Kidney epithelial cell (primary cell): ENCODE results near the gene EFNA1. TPM values are rescaled to one million over a fixed set of nuclear protein-coding genes. Genes with fewer than 3 reads are reported as not detected.
"Not testable (repeated sequence)": the region's sequence is repeated elsewhere in the genome, so short reads cannot be mapped to it uniquely, and the experiment has no call there.

Source experiments
- DNase-seq: peaks from one replicate; pipeline ENCODE4 v3.0.0-alpha.2; 2010; ENCODE audit warnings: low read depth
- H3K27me3 ChIP-seq: 2 replicates; pipeline ENCODE4 v1.6.0; 2011; ENCODE audit warnings: low read length; ENCODE audit not compliant: control insufficient read depth, insufficient read depth
- H3K36me3 ChIP-seq: 2 replicates; pipeline ENCODE4 v1.5.1; 2011; ENCODE audit warnings: low read length; ENCODE audit not compliant: control insufficient read depth, insufficient read depth
- H3K4me3 ChIP-seq: 2 replicates; pipeline ENCODE4 v1.5.1; 2011; ENCODE audit warnings: low read depth, mild to moderate bottlenecking, control low read depth, low read length
- total RNA-seq: library from RNA; depleted of rRNA; stranded (reverse); fragments of >200 nt; gene quantifications from 2 replicates; pipeline ENCODE4 v1.2.3, GENCODE V29; 2015
- TF ChIP-seq, protein P1 (sequence below): IDR thresholded peaks from 2 replicates; pipeline ENCODE4 v1.5.1; 2011; ENCODE audit warnings: mild to moderate bottlenecking, moderate library complexity, low read length, control low read depth, inconsistent platforms; ENCODE audit not compliant: insufficient read depth, poor library complexity, severe bottlenecking

Gene EFNA1
- total RNA-seq, 1 donor from 2014 or later: 126 TPM

DNA sequence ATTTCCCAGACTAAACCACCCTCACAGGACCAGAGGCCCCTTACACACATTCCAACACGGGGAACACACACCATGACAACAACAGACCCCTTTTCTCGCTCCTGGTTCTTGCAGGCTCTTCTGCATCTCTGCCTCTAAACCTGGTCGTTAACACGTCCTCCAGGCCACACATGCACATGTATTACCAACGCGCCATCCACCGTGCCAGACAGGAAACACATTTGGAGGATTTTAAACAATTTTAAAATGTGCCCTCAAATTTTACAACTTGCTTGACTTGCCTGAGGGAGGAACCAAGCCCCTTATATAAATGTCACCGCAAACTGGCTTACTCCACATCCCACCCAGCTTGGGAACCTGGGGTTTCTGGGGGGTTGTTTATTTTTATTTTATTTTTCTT, 16.9 kb upstream of the EFNA1 start:
- Histone ChIP-seq H3K36me3 (no peaks in the 10 kb centered on the region), H3K4me3 (no peak overlapping the region), H3K27me3 (peaks cover 3% of the 10 kb centered on the region)
- no peak for DNase-seq
- TF ChIP-seq, protein P1, sequence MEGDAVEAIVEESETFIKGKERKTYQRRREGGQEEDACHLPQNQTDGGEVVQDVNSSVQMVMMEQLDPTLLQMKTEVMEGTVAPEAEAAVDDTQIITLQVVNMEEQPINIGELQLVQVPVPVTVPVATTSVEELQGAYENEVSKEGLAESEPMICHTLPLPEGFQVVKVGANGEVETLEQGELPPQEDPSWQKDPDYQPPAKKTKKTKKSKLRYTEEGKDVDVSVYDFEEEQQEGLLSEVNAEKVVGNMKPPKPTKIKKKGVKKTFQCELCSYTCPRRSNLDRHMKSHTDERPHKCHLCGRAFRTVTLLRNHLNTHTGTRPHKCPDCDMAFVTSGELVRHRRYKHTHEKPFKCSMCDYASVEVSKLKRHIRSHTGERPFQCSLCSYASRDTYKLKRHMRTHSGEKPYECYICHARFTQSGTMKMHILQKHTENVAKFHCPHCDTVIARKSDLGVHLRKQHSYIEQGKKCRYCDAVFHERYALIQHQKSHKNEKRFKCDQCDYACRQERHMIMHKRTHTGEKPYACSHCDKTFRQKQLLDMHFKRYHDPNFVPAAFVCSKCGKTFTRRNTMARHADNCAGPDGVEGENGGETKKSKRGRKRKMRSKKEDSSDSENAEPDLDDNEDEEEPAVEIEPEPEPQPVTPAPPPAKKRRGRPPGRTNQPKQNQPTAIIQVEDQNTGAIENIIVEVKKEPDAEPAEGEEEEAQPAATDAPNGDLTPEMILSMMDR: no peak

DNA sequence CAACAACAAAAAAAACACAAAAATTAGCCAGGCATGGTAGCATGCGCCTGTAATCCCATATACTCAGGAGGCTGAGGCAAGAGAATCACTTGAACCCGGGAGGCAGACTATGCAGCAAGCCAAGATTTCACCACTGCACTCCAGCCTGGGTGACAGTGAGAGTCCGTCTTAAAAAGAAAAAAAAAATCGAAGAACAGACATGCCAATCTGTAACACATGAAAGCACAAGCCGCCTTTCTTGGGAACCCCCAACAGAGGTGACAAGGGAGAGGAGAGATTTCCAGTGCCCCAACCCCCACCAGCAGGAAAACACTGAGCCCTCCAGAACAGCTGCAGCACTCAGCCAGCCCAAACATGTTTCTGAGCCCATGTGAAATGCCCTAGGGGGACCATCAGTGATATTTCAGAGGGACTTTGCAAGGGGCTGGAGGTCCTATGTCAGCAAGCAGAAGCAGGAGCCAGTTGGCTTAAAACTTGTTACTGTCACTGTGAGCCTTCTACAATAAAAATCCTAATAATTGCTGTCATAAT, 14.2 kb upstream of the EFNA1 start:
- peaks cover 6% of the 10 kb centered on the region for H3K27me3 ChIP-seq
- no peaks in the 10 kb centered on the region for H3K36me3 ChIP-seq
- no peak overlapping the region for H3K4me3 ChIP-seq
- TF ChIP-seq, protein P1: no peak
- no peak for DNase-seq

DNA sequence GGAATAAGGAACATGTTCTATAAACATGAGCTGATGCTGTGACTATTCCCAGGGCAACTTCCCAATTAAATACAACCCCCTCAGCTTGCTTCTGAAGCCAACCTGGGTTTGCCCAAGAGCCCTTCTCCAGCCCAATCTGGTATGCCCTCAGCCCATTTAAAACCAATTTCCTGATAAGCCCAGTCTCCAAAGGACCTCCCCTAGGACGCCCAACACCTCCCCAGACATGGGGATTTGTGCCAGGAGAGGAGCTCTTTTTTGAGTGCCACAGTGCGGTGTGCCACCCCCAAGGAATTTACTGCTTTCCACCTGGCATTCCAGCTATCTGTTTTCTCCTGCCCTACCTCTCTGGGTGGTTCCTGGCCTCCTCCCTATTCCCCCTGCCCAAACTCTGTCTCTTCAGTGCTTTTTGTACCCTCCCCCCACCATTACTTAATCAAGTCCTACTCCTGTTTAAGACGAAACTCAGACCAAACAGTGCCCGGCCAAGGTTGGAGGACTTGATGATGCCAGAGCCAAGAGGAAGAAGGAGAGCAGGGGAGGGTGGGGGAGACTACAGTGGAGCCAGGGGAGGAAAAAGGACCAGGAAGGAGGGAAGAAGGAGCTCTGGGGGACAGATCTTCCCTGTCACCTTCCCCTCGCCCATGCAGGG, 11.4 kb upstream of the EFNA1 start:
- no peak overlapping the region for H3K4me3 ChIP-seq
- no peaks in the 10 kb centered on the region for H3K36me3 ChIP-seq
- TF ChIP-seq, protein P1: no peak
- DNase-seq: no peak
- H3K27me3 ChIP-seq: peaks cover 8% of the 10 kb centered on the region

DNA sequence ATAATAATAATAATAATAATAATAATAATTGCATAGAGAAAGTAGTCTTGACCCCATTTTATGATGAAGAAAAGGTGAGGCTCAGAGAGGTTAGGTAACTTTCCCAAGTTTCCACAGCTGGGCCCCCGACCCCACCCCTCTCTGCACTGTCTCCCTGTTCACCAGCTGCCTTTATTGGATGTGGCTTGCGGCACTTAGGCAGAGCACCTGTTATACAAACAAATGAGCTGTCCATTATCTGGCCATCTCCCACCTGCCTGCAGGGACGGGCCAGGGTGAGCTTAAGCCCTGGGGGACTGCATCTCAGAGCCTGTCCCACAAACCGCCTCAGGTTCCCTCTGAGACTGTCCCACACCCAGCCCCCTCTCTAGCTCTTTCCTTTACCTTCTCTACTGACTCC, 10.1 kb upstream of the EFNA1 start:
- TF ChIP-seq, protein P1: no peak
- no peak for DNase-seq
- Histone ChIP-seq H3K36me3 (no peaks in the 10 kb centered on the region), H3K27me3 (peaks cover 8% of the 10 kb centered on the region), H3K4me3 (no peak overlapping the region)

DNA sequence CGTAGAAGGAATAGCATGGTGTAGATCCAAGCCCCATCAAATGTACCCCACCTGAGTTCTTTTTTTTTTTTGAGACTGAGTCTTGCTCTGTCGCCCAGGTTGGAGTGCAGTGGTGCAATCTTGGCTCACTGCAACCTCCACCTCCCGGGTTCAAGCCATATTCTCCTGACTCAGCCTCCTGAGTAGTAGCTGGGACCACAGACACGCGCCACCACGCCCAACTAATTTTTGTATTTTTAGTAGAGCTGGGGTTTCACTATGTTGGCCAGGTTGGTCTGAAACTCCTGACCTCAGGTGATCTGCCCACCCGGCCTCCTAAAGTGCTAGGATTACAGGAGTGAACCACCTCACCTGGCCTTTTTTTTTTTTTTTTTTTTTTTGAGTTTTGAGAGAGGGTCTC, 9.6 kb upstream of the EFNA1 start:
- H3K4me3 ChIP-seq, H3K36me3 ChIP-seq, DNase-seq, H3K27me3 ChIP-seq: not testable (repeated sequence)

DNA sequence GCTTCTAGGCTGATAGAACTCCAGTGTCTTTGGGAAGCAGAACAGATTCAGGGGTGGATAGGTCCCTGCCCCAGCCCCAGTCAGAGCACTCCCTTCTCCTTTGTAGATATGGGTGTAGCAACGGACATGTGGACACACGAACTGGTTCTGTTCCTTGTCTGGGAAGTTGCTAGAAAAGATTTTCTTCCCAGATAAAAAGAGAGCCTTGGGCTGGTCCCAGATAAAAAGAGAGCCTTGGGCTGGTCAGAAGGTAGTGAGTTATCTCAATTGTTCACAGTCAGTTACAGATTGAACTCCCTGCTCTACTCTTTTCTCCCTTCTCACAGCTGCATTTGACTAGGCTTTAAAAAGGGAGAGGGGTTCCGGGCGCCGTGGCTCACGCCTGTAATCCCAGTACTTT, 7.4 kb upstream of the EFNA1 start:
- TF ChIP-seq, protein P1: no peak
- no peaks in the 10 kb centered on the region for H3K36me3 ChIP-seq
- DNase-seq: no peak
- H3K27me3 ChIP-seq: peaks cover 8% of the 10 kb centered on the region
- no peak overlapping the region for H3K4me3 ChIP-seq
